IPS-20b (cell line): ENCODE results near the gene C1QTNF2.
"Not testable (repeated sequence)": the region's sequence is repeated elsewhere in the genome, so short reads cannot be mapped to it uniquely, and the experiment has no call there.

Experiments
- H3K27ac ChIP-seq: one replicate; pipeline ENCODE4 v1.5.1; 2013; ENCODE audit warnings: low read length
- H3K27me3 ChIP-seq: 2 replicates; pipeline ENCODE4 v1.6.1; 2013; ENCODE audit warnings: mild to moderate bottlenecking, low read length, inconsistent platforms; ENCODE audit not compliant: insufficient read depth
- H3K36me3 ChIP-seq: 2 replicates; pipeline ENCODE4 v1.6.1; 2013; ENCODE audit warnings: low read depth, mild to moderate bottlenecking, inconsistent platforms, low read length, moderate library complexity; ENCODE audit not compliant: insufficient read depth
- H3K4me1 ChIP-seq: 2 replicates; pipeline ENCODE4 v1.6.1; 2013; ENCODE audit warnings: mild to moderate bottlenecking, control low read depth, inconsistent platforms, low read length, moderate library complexity; ENCODE audit not compliant: insufficient read depth
- H3K4me3 ChIP-seq: 2 replicates; pipeline ENCODE4 v1.5.1; 2013; ENCODE audit warnings: mild to moderate bottlenecking, low read length, inconsistent platforms
- H3K9ac ChIP-seq: 2 replicates; pipeline ENCODE4 v1.6.1; 2013; ENCODE audit warnings: low read depth, mild to moderate bottlenecking, inconsistent platforms, low read length, moderate library complexity
- H3K9me3 ChIP-seq: 2 replicates; pipeline ENCODE4 v1.6.1; 2013; ENCODE audit warnings: mild to moderate bottlenecking, low read depth, low read length, inconsistent platforms; ENCODE audit not compliant: insufficient read depth

Gene C1QTNF2

DNA sequence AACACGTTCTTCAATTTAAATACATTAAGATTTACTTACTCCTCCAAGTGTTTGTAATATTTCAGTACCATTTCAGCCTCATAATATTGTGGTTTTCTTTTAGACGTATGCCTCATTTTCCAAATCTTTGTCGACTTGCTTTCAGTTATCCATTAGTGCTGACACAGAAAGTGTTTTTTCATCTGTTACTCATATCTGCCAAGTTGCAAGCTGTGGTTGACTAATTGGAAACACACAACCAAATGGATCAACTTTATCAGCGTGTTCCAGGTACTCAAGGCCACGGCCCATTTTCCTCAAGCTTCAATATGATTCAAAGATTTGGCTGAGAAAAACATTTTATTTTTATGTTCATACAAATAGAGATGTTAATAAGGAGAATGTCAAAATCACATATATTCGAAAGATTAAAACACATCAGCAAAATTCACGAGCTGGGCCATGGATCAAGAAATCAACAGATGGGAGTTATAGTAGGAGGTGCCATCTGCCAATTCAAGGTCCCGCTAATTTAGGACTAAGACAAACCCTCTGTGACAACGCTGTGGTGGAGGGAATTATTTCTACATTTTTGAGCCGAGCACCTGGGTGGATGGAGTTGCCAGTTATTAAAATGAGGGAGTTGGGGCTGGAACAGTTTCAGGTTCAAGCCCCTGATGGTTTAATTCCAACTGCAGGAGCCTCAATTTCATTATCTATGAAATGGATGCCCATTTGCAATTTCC, 30.9 kb downstream of the C1QTNF2 start:
- no peak overlapping the region for H3K4me3 ChIP-seq
- no peaks in the 10 kb centered on the region for H3K27me3 ChIP-seq
- H3K9ac ChIP-seq, result no peak overlapping the region
- H3K36me3 ChIP-seq, result no peaks in the 10 kb centered on the region
- no peaks in the 10 kb centered on the region; the same call in 1 of the 2 replicates for H3K4me1 ChIP-seq
- H3K27ac ChIP-seq, result no peak overlapping the region
- no peaks in the 10 kb centered on the region for H3K9me3 ChIP-seq

DNA sequence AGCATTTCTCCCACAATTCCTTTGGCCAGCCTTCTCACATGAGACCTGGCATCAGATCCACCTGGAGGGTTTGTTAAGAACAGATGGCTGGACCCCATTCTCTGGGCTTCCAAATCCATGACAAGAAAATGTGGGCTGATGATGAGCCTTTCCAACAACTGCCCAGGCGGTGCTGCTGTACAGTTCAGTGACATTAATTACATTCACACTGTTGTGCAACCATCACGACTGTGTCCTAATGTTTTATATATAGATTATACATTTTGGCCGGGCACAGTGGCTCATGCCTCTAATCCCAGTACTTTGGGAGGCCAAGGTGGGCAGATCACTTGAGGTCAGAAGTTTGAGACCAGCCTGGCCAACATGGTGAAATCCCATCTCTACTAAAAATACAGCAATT, 35.7 kb downstream of the C1QTNF2 start:
- not testable (repeated sequence) for H3K36me3 ChIP-seq, H3K9me3 ChIP-seq, H3K27me3 ChIP-seq, H3K4me3 ChIP-seq, H3K9ac ChIP-seq, H3K27ac ChIP-seq, H3K4me1 ChIP-seq

DNA sequence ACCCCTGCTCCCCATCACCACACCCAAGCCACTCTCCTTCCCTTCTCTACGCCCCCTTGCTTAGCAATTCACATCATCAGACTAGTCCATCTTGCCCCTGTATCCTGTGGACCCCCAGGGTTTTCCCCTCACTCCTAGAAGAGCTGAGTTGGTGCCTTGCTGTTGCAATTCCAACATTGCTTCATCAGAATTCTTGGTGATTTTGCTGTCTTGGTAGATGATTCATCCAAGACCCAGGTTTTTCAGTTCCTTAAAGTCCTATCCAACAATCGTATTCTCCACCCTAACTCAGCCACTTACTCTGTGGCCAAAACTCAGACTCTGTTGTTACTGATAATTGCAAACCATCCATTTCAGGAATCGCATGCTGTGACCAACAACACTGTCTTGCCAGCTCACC, 36.7 kb downstream of the C1QTNF2 start:
- Histone ChIP-seq H3K9me3 (no peaks in the 10 kb centered on the region), H3K9ac (no peak overlapping the region), H3K27ac (no peak overlapping the region), H3K27me3 (no peaks in the 10 kb centered on the region), H3K36me3 (no peaks in the 10 kb centered on the region), H3K4me1 (no peaks in the 10 kb centered on the region; the same call in 1 of the 2 replicates), H3K4me3 (no peak overlapping the region)

DNA sequence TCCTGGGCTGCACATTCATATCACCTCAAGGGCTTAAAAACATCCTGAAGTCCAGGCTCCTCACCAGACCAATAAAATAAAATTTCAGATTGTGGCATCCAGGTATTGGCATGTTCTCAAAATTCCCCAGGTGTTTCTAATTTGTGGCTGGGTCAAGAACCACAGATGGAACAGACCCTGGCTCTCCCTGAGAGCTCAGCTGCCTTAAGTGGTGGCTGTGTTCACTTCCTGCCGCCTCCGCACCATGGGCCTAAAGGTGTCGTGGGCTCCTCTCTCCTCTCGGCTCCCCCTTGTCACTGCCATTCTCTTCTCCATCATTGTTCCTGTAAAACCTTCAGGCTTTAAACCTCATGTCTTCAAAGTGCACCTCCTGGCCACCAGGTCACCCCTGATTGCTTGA, 40.2 kb downstream of the C1QTNF2 start:
- Histone ChIP-seq H3K27ac (no peak overlapping the region), H3K4me1 (no peaks in the 10 kb centered on the region), H3K36me3 (no peaks in the 10 kb centered on the region), H3K9me3 (no peaks in the 10 kb centered on the region), H3K4me3 (no peak overlapping the region), H3K27me3 (no peaks in the 10 kb centered on the region), H3K9ac (no peak overlapping the region)

DNA sequence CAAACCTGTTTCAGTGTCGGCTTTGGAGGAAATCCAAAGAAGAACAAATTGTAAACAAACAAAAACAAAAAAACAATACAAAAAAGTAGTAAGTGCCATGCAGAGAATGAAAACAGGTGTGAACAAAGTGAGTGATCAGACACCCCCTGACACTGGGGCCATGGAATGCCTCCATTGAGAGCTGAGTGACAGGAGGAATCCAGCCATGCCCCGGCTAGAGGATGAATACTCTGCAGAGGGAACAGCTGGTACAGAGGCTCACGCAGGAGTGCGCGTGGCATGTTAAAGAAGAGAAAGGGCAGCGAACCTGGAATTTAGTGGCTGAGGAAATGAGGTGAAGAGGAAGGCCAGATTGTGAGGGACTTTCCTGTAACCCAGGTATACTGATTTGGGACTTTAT, 42.6 kb downstream of the C1QTNF2 start:
- Histone ChIP-seq H3K27me3 (no peaks in the 10 kb centered on the region), H3K27ac (no peak overlapping the region), H3K9me3 (no peaks in the 10 kb centered on the region), H3K36me3 (no peaks in the 10 kb centered on the region), H3K4me1 (no peaks in the 10 kb centered on the region), H3K9ac (no peak overlapping the region), H3K4me3 (no peak overlapping the region)

DNA sequence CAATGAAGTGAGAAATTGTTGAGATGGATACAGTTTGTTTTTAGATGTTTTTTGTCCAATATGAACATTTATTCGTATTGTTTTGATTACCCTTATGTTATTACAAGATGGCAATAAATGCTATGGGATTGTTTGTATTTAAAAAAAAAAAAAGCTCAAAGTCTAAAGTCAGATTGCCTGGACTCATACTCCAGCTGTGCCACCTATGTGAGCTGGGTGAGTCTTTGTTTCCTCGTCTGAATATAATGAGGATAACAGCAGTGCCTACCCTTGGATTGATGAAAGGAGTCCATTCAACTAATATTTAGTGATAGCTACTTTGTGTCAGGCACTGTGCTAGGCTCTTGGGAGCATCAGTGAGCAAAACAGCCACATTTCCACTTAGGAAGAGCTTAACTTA, 43.4 kb downstream of the C1QTNF2 start:
- H3K9ac ChIP-seq, result no peak overlapping the region
- no peaks in the 10 kb centered on the region for H3K9me3 ChIP-seq
- H3K4me1 ChIP-seq, result no peaks in the 10 kb centered on the region
- no peaks in the 10 kb centered on the region for H3K36me3 ChIP-seq
- no peak overlapping the region for H3K4me3 ChIP-seq
- H3K27ac ChIP-seq, result no peak overlapping the region
- no peaks in the 10 kb centered on the region for H3K27me3 ChIP-seq

DNA sequence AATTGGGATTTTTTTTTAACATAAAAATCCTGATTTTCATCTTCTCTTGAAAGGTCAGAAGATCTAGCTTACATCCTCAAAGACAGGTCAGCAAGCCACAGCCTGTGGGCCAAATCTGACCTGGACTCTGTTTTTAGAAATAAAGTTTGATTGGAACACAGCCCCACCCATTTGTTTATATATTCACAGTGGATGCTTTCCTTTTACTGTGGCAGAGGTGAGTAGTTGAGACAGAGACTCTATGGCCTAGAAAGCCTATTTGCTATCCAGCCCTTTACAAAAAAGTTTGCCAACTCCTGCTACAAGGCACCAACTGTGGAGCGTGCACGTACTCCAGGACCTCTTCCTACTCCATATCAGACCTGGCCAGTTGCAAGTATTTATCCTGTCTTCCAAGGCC, 44.7 kb downstream of the C1QTNF2 start:
- Histone ChIP-seq H3K27me3 (no peaks in the 10 kb centered on the region), H3K9ac (no peak overlapping the region), H3K4me3 (no peak overlapping the region)

DNA sequence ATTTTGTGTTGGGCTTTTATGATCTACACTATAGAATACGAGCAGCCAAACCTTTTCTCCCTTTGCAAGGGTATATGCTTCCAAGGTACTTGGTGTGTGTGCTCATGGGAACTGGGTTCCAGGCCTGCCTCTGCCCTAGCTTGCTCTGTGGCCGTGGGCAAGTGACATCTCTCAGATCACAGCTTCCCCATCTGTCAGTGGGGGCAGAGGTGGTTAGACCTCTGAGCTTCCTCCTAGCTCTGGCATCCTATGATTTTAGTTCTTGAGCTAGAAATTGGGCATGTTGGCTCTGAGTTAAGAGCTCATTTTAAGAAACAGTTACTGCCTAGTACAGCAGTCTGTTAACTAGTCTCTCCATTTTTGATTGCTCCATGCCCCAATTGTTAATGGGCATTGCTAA, 45.5 kb downstream of the C1QTNF2 start:
- no peak overlapping the region for H3K27ac ChIP-seq
- H3K9ac ChIP-seq, result no peak overlapping the region
- H3K36me3 ChIP-seq, result no peaks in the 10 kb centered on the region
- H3K4me1 ChIP-seq, result peaks cover 2% of the 10 kb centered on the region; the same call in 1 of the 2 replicates
- no peaks in the 10 kb centered on the region for H3K27me3 ChIP-seq
- no peaks in the 10 kb centered on the region for H3K9me3 ChIP-seq
- H3K4me3 ChIP-seq, result no peak overlapping the region

More for the DNA sequence above, 44.7 kb downstream of the C1QTNF2 start:
- Histone ChIP-seq H3K4me1 (peaks cover 2% of the 10 kb centered on the region; the same call in 1 of the 2 replicates), H3K36me3 (no peaks in the 10 kb centered on the region), H3K27ac (no peak overlapping the region), H3K9me3 (no peaks in the 10 kb centered on the region)

DNA sequence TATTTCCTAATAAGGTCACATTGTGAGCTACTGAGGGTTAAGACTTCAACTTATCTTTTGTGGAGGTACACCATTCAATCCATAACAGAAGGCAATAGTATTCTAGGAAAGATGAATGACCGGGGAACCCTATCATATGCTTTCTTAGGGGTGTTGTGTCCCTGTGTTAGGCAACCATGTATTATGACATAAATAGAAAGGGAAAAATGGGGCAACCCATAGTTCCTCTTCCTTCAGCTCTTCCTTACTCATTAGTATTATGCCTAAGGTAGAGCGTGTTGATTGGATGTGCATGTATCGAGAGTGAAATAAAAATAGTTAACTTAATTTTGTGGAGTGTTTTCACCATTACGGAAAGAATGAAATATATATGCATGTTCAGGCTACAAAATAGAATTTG, 52.0 kb downstream of the C1QTNF2 start:
- Histone ChIP-seq H3K4me1 (peaks cover 12% of the 10 kb centered on the region; the same call in 1 of the 2 replicates), H3K36me3 (no peaks in the 10 kb centered on the region), H3K4me3 (no peak overlapping the region), H3K27ac (no peak overlapping the region), H3K27me3 (no peaks in the 10 kb centered on the region), H3K9me3 (no peaks in the 10 kb centered on the region), H3K9ac (no peak overlapping the region)

DNA sequence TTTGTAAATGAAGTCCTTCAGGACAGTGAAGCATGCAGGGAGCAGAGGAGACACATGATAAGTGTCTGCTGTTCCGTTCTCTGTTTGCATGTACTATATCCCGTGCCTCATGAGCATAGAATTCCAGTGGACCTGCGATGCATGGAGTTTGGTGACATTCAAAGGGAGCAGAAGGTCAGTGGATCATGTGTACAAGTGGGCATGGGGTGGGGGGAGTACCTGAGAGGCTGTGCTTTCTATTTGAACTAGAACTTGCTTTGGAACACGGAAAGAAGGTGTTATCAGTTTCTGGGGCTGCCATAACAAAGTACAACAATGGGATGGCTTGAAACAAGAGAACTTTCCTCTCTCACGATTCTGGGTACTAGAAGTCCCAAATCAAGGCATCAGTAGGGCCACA, 53.0 kb downstream of the C1QTNF2 start:
- no peak overlapping the region for H3K27ac ChIP-seq
- no peak overlapping the region for H3K9ac ChIP-seq
- no peak overlapping the region for H3K4me3 ChIP-seq
- H3K9me3 ChIP-seq, result no peaks in the 10 kb centered on the region
- no peaks in the 10 kb centered on the region for H3K27me3 ChIP-seq
- no peaks in the 10 kb centered on the region for H3K36me3 ChIP-seq
- H3K4me1 ChIP-seq, result peaks cover 18% of the 10 kb centered on the region; the same call in 1 of the 2 replicates

DNA sequence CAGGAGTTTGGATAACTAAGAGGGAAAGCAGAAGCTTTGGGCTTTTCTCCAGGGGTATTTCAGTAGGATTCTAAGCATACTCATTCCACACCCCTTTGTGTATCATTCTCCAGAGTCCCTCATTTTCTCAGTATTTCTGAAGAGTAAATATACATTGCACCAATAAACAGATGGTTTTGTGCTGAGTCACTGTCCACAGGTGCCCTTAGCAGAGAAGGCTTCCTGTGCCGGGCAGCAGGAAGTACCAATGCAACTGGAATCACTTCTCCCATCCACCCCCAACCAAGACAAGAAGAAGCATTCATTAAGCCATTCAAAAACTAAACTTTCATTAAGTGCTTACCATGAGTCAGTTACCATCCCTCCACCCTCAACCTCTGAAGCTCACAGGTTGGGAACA, 54.5 kb downstream of the C1QTNF2 start:
- H3K27ac ChIP-seq, result no peak overlapping the region

DNA sequence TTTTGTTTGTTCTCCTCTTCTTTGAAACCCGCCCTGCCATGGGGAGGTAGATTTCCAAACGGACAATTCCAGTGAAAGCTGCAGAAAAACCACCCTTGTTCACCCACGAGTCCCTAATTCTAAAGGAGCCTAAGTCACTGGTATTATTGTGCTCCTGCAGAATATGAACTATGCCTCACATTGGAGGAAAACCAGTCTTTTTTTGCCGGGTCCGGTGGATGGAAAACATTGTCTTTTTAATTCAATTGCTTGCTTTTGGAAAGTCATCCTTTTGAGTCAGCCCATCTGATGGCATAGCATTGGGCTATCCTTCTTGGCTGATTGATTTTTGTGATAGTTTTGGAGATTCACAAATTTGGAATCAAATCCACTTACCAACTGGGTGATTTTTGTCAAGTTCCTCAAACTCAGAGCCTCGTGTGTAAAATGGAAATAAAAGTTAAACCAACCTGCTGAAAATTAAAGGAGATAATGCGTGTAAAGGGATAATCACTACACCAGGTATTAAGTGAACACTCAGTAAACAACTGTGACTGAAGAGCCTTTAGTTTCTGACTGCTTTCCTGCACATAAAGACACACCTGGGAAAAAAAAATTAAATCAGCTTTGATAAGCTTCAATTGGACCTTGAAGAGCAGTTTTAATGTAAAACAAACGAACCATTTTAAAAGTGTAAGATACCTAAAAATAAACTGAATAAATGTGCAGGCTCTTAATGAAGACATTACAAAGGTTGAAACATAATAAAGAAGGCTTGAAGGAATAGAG, 57.3 kb downstream of the C1QTNF2 start:
- H3K27me3 ChIP-seq, result no peaks in the 10 kb centered on the region
- H3K9me3 ChIP-seq, result no peaks in the 10 kb centered on the region
- H3K27ac ChIP-seq, result peak overlapping the region; percentile 20
- peak overlapping the region; percentile 71 for H3K9ac ChIP-seq
- peaks cover 28% of the 10 kb centered on the region for H3K4me1 ChIP-seq
- H3K36me3 ChIP-seq, result peaks cover 23% of the 10 kb centered on the region
- H3K4me3 ChIP-seq, result peak overlapping the region; percentile 87

More for the DNA sequence above, 54.5 kb downstream of the C1QTNF2 start:
- H3K9ac ChIP-seq, result no peak overlapping the region; the same call in 1 of the 2 replicates
- no peaks in the 10 kb centered on the region for H3K36me3 ChIP-seq
- H3K9me3 ChIP-seq, result no peaks in the 10 kb centered on the region
- H3K27me3 ChIP-seq, result no peaks in the 10 kb centered on the region
- no peak overlapping the region for H3K4me3 ChIP-seq
- H3K4me1 ChIP-seq, result peaks cover 21% of the 10 kb centered on the region
